ENCODE results near the gene PHOX2A.
A peak's percentile ranks its signal among the peaks of the same experiment; 100 is the strongest.

The PHOX2A gene

GRCh38 chr11:72237112-72237931 lies 6.7 kb downstream of the PHOX2A start:
- Histone ChIP-seq H3K9me3 (ENCODE audit: severe bottlenecking) (no peaks in the 10 kb centered on the region), H3K36me3 (peaks cover 67% of the 10 kb centered on the region), H3K27ac (peak overlapping the region; percentile 22; the same call in 1 of the 2 replicates), H3K4me3 (ENCODE audit: low read depth, low read length) (no peak overlapping the region), H3K27me3 (ENCODE audit: insufficient read depth, low read depth, severe bottlenecking) (no peaks in the 10 kb centered on the region)
- peak; percentile 30; the same call in 1 of the 2 replicates for TF ChIP-seq CTCF (IDR thresholded peaks at IDR 0.05; ENCODE audit: low read depth, low read length)
- DNase-seq = no peak

DNA sequence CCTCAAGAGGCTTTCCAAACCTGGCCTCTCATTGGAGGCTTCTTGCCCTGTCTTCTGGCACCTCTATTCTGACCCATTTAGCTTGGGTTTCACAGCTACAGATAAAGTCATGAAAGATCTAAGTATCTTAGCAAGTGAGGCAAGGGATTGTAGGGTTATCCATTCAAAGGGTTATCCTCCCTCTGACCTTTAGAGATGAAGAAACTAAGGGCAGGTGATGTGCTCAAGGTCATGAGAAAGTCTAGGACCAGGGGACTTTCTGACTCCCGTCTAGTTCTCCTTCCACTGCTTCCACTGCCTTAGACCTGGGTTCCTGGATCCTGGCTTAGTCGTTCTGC lies 7.2 kb downstream of the PHOX2A start:
- no peak for TF ChIP-seq CTCF (IDR thresholded peaks at IDR 0.05; ENCODE audit: low read depth, low read length)
- H3K9me3 ChIP-seq (ENCODE audit: severe bottlenecking) = no peaks in the 10 kb centered on the region
- H3K4me3 ChIP-seq (ENCODE audit: low read depth, low read length) = no peak overlapping the region
- H3K27me3 ChIP-seq (ENCODE audit: insufficient read depth, low read depth, severe bottlenecking) = no peaks in the 10 kb centered on the region
- H3K36me3 ChIP-seq = peaks cover 73% of the 10 kb centered on the region
- no peak for DNase-seq
- peak overlapping the region; percentile 22; the same call in 1 of the 2 replicates for H3K27ac ChIP-seq

DNA sequence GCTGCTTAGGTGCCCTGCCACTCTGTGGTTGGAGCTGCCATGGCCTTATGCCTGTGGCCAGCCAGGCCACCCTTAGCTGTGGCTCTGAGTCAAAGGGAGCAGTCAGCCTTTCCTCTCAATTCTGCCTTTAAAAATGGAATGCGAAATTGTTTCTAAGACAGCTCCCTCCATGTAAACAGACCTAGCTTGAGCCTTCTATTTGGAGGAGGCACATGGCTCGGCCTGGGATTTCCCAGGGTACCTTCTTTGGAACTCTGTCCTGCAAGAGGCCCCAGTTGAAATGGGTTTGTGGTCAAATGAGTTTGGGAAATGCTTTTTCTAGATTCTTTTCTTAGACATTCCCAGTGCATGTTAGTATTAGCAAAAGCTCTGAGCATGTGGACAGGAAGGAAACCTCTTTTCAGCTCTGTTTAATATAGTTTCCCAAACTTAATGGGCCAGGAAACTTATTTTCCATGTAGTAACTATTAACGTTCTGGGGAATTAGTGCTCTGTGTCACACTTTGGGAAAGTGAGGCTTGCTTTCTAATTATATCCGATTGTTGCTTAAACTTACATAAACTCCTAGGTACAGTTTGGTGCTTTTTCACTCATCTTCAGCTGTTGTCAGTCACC lies 7.8 kb downstream of the PHOX2A start:
- H3K27me3 ChIP-seq (ENCODE audit: insufficient read depth, low read depth, severe bottlenecking) = no peaks in the 10 kb centered on the region
- no peak for DNase-seq
- no peaks in the 10 kb centered on the region for H3K9me3 ChIP-seq (ENCODE audit: severe bottlenecking)
- H3K4me3 ChIP-seq (ENCODE audit: low read depth, low read length) = no peak overlapping the region
- H3K36me3 ChIP-seq = peaks cover 78% of the 10 kb centered on the region
- no peak overlapping the region for H3K27ac ChIP-seq
- no peak for TF ChIP-seq CTCF (IDR thresholded peaks at IDR 0.05; ENCODE audit: low read depth, low read length)

DNA sequence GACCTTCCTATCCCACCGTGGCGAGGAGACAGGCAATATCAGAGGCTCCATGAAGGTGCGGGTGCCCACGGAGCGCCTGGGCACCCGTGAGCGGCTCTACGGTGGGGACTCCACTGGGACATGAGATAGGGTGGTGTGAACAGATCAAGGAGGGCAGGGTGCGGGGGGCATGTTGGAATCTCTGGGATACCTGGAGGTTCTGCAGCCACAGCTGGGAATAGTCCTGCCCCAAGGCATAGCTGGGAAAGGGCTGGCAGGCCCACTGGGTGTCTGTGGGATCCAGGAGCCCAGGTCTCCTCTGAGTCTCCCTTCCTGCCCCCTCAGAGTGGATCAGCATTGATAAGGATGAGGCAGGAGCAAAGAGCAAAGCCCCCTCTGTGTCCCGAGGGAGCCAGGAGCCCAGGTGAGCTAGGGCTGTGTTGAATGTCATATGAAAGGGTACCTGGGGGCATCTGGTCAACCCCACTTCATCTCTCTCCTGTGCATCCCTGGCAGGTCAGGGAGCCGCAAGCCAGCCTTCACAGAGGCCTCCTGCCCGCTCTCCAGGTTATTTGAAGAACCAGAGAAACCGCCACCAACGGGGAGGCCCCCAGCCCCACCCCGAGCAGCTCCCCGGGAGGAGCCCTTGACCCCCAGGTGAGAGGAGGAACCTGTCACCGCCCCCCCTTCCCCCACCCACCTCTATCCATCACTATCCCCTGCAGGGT lies 8.5 kb downstream of the PHOX2A start:
- no peak for DNase-seq
- Histone ChIP-seq H3K9me3 (ENCODE audit: severe bottlenecking) (no peaks in the 10 kb centered on the region), H3K27ac (no peak overlapping the region), H3K36me3 (peaks cover 85% of the 10 kb centered on the region), H3K27me3 (ENCODE audit: insufficient read depth, low read depth, severe bottlenecking) (no peaks in the 10 kb centered on the region), H3K4me3 (ENCODE audit: low read depth, low read length) (no peak overlapping the region)
- no peak for TF ChIP-seq CTCF (IDR thresholded peaks at IDR 0.05; ENCODE audit: low read depth, low read length)

DNA sequence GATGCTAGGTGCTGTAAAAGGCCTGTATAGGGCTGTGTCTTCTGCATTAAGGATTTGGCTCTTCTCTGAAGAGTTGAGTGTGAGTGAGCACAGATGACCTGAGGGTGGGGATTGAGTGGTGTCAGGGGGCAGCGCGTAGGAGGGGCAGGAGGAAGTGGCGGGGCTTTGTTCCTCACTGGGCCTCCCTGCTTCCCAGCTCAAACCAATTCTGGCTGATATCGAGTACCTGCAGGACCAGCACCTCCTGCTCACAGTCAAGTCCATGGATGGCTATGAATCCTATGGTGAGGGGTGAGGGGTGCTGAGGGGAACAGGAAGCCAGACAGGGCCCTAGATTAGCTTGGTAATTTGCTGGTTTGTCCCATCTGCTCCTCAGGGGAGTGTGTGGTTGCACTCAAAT lies 9.1 kb downstream of the PHOX2A start:
- TF ChIP-seq CTCF (IDR thresholded peaks at IDR 0.05; ENCODE audit: low read depth, low read length) = no peak
- Histone ChIP-seq H3K4me3 (ENCODE audit: low read depth, low read length) (no peak overlapping the region), H3K36me3 (peaks cover 91% of the 10 kb centered on the region)

More for the DNA sequence above, 9.1 kb downstream of the PHOX2A start:
- no peaks in the 10 kb centered on the region for H3K9me3 ChIP-seq (ENCODE audit: severe bottlenecking)
- no peak overlapping the region for H3K27ac ChIP-seq
- no peaks in the 10 kb centered on the region for H3K27me3 ChIP-seq (ENCODE audit: insufficient read depth, low read depth, severe bottlenecking)
- no peak for DNase-seq

Measured in WERI-Rb-1 (cell line).